GM12874 (cell line): ENCODE measurements around the gene DGKI.

Experiments used
- CTCF ChIP-seq: IDR thresholded peaks from 2 replicates; pipeline ENCODE4 v1.5.1; 2011; ENCODE audit warnings: low read depth, mild to moderate bottlenecking, control low read depth, low read length, moderate library complexity; ENCODE audit not compliant: insufficient read depth

The DGKI gene

GRCh38 chr7:137545059-137545716 lies 301.6 kb downstream of the DGKI start:
- TF ChIP-seq CTCF, result no peak

- no peak for TF ChIP-seq CTCF
Observed at GRCh38 chr7:137544453-137545058, 302.2 kb downstream of the DGKI start.

- TF ChIP-seq CTCF, result no peak
Observed at GRCh38 chr7:137539111-137539715, 307.6 kb downstream of the DGKI start.

GRCh38 chr7:137538361-137538762 lies 308.4 kb downstream of the DGKI start:
- no peak for TF ChIP-seq CTCF

- TF ChIP-seq CTCF, result no peak
Observed at GRCh38 chr7:137535579-137535978, 311.2 kb downstream of the DGKI start.

GRCh38 chr7:137531671-137532070 lies 315.1 kb downstream of the DGKI start:
- no peak for TF ChIP-seq CTCF

GRCh38 chr7:137527634-137528033 lies 319.1 kb downstream of the DGKI start:
- TF ChIP-seq CTCF, result no peak
